ENCODE measurements around the gene UTP15. TPM values are rescaled to one million over a fixed set of nuclear protein-coding genes. Genes with fewer than 3 reads are reported as not detected.

The UTP15 gene
- total RNA-seq, 2 experiments from 2014 or later: 22.8 to 29.9 TPM

GRCh38 chr5:73528248-73528647, 37.3 kb upstream of the UTP15 start:
- H3K9me3 ChIP-seq (ENCODE audit: low read length): no peaks in the 10 kb centered on the region
- H4K20me1 ChIP-seq (ENCODE audit: insufficient read depth, low read length): no peaks in the 10 kb centered on the region
- POLR2A ChIA-PET: interaction anchor here (0.5 kb wide), 1 partner anchor 20 kb away, joined by 3 read pairs; no protein-coding TSS in a partner anchor
- H3K4me2 ChIP-seq (ENCODE audit: low read length): no peak overlapping the region
- H3K27ac ChIP-seq (ENCODE audit: low read depth, low read length, poor library complexity, severe bottlenecking): no peak overlapping the region
- H2AFZ ChIP-seq (ENCODE audit: low read length): no peak overlapping the region
- no peaks in the 10 kb centered on the region for H3K4me1 ChIP-seq (ENCODE audit: insufficient read depth, low read length, poor library complexity, severe bottlenecking)
- no peak for DNase-seq (ENCODE audit: low spot score)
- no peak overlapping the region for H3K4me3 ChIP-seq (ENCODE audit: low read depth, low read length, poor library complexity, severe bottlenecking)
- no peaks in the 10 kb centered on the region for H3K9me2 ChIP-seq (ENCODE audit: insufficient read depth, low read length)
- no peak for TF ChIP-seq EZH2phosphoT487 (IDR thresholded peaks at IDR 0.05; ENCODE audit: borderline replicate concordance, low read depth, low read length)
- TF ChIP-seq, protein P1, sequence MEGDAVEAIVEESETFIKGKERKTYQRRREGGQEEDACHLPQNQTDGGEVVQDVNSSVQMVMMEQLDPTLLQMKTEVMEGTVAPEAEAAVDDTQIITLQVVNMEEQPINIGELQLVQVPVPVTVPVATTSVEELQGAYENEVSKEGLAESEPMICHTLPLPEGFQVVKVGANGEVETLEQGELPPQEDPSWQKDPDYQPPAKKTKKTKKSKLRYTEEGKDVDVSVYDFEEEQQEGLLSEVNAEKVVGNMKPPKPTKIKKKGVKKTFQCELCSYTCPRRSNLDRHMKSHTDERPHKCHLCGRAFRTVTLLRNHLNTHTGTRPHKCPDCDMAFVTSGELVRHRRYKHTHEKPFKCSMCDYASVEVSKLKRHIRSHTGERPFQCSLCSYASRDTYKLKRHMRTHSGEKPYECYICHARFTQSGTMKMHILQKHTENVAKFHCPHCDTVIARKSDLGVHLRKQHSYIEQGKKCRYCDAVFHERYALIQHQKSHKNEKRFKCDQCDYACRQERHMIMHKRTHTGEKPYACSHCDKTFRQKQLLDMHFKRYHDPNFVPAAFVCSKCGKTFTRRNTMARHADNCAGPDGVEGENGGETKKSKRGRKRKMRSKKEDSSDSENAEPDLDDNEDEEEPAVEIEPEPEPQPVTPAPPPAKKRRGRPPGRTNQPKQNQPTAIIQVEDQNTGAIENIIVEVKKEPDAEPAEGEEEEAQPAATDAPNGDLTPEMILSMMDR (conservative IDR thresholded peaks at IDR 0.05; ENCODE audit: low read length): no peak
- no peaks in the 10 kb centered on the region for H3K79me2 ChIP-seq (ENCODE audit: insufficient read depth, low read depth, low read length)
- no peaks in the 10 kb centered on the region for H3K36me3 ChIP-seq (ENCODE audit: insufficient read depth, low read length)
- CTCF ChIA-PET (ENCODE audit: unreplicated experiment): no interaction called here
- no TSS peak for BruUV-seq (replicated peaks)
- intact Hi-C loops (cut with micrococcal nuclease; ENCODE audit: unreplicated experiment): no loop called here

- Histone ChIP-seq H3K27ac (ENCODE audit: low read depth, low read length, poor library complexity, severe bottlenecking) (no peak overlapping the region), H2AFZ (ENCODE audit: low read length) (no peak overlapping the region), H3K79me2 (ENCODE audit: insufficient read depth, low read depth, low read length) (no peaks in the 10 kb centered on the region), H3K9me2 (ENCODE audit: insufficient read depth, low read length) (no peaks in the 10 kb centered on the region), H3K4me1 (ENCODE audit: insufficient read depth, low read length, poor library complexity, severe bottlenecking) (no peaks in the 10 kb centered on the region), H3K4me3 (ENCODE audit: low read depth, low read length, poor library complexity, severe bottlenecking) (no peak overlapping the region), H3K36me3 (ENCODE audit: insufficient read depth, low read length) (no peaks in the 10 kb centered on the region), H4K20me1 (ENCODE audit: insufficient read depth, low read length) (no peaks in the 10 kb centered on the region), H3K4me2 (ENCODE audit: low read length) (no peak overlapping the region), H3K9me3 (ENCODE audit: low read length) (no peaks in the 10 kb centered on the region)
- CTCF ChIA-PET (ENCODE audit: unreplicated experiment): no interaction called here
- DNase-seq (ENCODE audit: low spot score): no peak
- TF ChIP-seq EZH2phosphoT487 (IDR thresholded peaks at IDR 0.05; ENCODE audit: borderline replicate concordance, low read depth, low read length): no peak
- TF ChIP-seq, protein P1 (conservative IDR thresholded peaks at IDR 0.05; ENCODE audit: low read length): no peak
- POLR2A ChIA-PET: interaction anchor here (0.5 kb wide), 1 partner anchor 19 kb away, joined by 3 read pairs; no protein-coding TSS in a partner anchor
- intact Hi-C loops (cut with micrococcal nuclease; ENCODE audit: unreplicated experiment): no loop called here
- BruUV-seq (replicated peaks): no TSS peak
These were observed 36.5 kb upstream of the UTP15 start for GRCh38 chr5:73529081-73529480.

DNA sequence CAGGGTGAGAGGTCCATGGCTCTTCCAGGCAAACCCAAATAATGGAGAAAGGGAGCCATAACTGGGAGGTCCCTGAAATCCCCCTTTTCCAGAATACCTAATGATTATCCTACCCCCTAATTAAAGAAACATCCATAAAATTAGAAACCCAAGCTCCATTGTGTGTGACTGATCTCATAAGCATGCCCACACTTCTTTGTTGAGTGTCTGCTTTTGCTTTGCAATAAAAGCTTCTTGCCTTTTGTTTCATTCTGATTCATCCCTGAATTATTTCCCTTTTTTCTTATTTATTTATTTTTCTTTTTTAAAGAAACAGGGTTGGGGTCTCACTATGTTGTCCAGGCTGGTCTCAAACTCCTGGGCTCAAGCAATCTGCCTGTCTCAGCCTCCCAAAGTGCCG, 34.2 kb upstream of the UTP15 start:
- intact Hi-C loops (cut with micrococcal nuclease; ENCODE audit: unreplicated experiment): no loop called here
- H3K36me3 ChIP-seq (ENCODE audit: insufficient read depth, low read length): no peaks in the 10 kb centered on the region
- POLR2A ChIA-PET: interaction anchor here (0.6 to 0.7 kb wide), 2 partner anchors 29 to 1903 kb away, joined by 3 read pairs; no protein-coding TSS in a partner anchor

More for the DNA sequence above, 34.2 kb upstream of the UTP15 start:
- Histone ChIP-seq H3K4me2 (ENCODE audit: low read length) (no peak overlapping the region), H2AFZ (ENCODE audit: low read length) (no peak overlapping the region), H3K79me2 (ENCODE audit: insufficient read depth, low read depth, low read length) (no peaks in the 10 kb centered on the region), H3K27ac (ENCODE audit: low read depth, low read length, poor library complexity, severe bottlenecking) (no peak overlapping the region), H4K20me1 (ENCODE audit: insufficient read depth, low read length) (no peaks in the 10 kb centered on the region), H3K4me1 (ENCODE audit: insufficient read depth, low read length, poor library complexity, severe bottlenecking) (no peaks in the 10 kb centered on the region), H3K4me3 (ENCODE audit: low read depth, low read length, poor library complexity, severe bottlenecking) (no peak overlapping the region), H3K9me3 (ENCODE audit: low read length) (no peaks in the 10 kb centered on the region), H3K9me2 (ENCODE audit: insufficient read depth, low read length) (no peaks in the 10 kb centered on the region)
- TF ChIP-seq EZH2phosphoT487 (IDR thresholded peaks at IDR 0.05; ENCODE audit: borderline replicate concordance, low read depth, low read length): no peak
- TF ChIP-seq, protein P1 (conservative IDR thresholded peaks at IDR 0.05; ENCODE audit: low read length): no peak
- BruUV-seq (replicated peaks): no TSS peak
- DNase-seq (ENCODE audit: low spot score): no peak
- CTCF ChIA-PET (ENCODE audit: unreplicated experiment): no interaction called here

Data from OCI-LY7 (cell line).